Right lobe of liver (tissue), 4 donors: Measurements from ENCODE around the gene NCKAP5.

Source experiments
- POLR2A ChIP-seq: fragments of 450-650 bp; IDR thresholded peaks from one replicate; pipeline ENCODE4 v1.6.1; 2017; ENCODE audit warnings: antibody characterized with exemption, mild to moderate bottlenecking
- TF ChIP-seq, protein P1 (sequence below), 4 donors: fragments of 200-600 bp in 3 of 4; fragments of 450-650 bp in 1 of 4; IDR thresholded peaks; one replicate each; pipeline versions ENCODE4 v1.5.1 to v1.8.0; 2016 to 2022; ENCODE audit warnings: antibody characterized with exemption in 4 of 4, mild to moderate bottlenecking in 2 of 4
- donor health status: DM: no; HTN: no; CAD: no.
- donor health status: DM: no; HTN: no; CAD: no.
- donor health status: DM: no; HTN: yes; CAD: no.

DNA sequence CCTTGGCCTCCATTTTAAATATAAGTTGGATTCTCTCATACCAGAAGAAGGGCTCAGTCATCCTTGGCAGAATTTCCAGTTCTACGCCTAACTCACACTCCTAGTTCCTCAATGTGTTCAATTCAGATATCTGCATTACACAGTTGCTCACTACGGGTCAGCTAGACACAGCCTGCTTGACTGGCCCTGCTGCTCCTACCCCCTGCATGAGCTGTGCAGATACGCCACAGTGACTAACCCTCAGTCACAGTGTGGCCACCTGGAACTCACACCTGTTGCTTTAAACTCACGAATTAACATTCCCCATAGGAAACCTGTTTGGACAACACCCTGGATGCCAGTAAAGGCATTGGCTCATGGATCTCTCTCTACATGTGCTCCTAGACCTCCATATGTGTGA is 429.6 kb downstream of the NCKAP5 start:
- TF ChIP-seq, protein P1, sequence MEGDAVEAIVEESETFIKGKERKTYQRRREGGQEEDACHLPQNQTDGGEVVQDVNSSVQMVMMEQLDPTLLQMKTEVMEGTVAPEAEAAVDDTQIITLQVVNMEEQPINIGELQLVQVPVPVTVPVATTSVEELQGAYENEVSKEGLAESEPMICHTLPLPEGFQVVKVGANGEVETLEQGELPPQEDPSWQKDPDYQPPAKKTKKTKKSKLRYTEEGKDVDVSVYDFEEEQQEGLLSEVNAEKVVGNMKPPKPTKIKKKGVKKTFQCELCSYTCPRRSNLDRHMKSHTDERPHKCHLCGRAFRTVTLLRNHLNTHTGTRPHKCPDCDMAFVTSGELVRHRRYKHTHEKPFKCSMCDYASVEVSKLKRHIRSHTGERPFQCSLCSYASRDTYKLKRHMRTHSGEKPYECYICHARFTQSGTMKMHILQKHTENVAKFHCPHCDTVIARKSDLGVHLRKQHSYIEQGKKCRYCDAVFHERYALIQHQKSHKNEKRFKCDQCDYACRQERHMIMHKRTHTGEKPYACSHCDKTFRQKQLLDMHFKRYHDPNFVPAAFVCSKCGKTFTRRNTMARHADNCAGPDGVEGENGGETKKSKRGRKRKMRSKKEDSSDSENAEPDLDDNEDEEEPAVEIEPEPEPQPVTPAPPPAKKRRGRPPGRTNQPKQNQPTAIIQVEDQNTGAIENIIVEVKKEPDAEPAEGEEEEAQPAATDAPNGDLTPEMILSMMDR (IDR thresholded peaks at IDR 0.05), result no peak
- TF ChIP-seq POLR2A, result no peak
